Activated CD8-positive, alpha-beta memory T cell treated with anti-CD3 and anti-CD28 coated beads, Interleukin-2, amount 50 U/mL, for 24 hours (primary cell): Measurements from ENCODE around the gene IFT122.
"Not testable (repeated sequence)": the region's sequence is repeated elsewhere in the genome, so short reads cannot be mapped to it uniquely, and the experiment has no call there.

Experiments used
- DNase-seq: peaks from one replicate; pipeline ENCODE4 v3.0.0-alpha.2; 2020; ENCODE audit errors: extremely low read depth

IFT122 gene

DNA sequence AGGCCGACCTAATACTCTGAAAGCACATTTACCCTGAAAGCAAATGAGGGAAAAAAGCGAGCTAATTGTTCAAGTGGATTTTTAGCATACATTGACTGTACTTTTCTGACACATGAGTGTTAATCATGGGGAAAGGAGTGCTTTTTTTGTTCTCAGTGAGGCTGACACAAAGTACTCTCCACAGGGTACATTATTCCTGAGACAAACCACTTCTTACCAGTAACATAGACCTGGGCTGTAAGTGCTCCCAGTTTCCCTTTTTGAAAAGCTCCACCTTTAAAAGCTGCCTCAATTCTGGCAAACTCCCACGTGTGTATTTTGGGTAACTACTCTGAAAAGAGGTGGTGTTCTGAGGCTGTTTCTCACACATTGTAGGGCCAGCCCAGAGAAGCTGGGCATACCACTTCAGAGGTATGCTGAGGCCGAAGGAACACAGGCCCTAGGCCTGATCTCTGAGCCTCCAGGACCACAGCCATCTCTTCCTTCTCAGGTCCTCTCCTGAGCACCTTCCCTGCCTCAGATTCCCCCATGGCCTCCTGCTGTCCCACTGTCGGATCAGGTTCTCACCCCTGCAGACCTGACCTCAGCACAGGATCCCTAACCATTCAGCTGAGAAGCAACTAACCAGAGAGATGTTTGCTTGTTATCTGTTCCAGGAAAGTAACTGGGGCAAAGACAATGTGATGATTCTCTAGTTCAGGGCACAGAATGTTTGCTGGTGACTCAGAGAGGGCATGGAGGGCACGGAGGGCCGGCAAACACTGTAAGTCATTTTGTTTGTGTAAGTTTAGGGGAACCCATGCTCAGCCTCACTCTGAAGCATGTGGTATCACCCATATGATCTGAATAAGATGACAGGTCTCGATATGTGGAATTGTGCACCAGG is 58.8 kb downstream of the IFT122 start:
- DNase-seq, result not testable (repeated sequence)

DNA sequence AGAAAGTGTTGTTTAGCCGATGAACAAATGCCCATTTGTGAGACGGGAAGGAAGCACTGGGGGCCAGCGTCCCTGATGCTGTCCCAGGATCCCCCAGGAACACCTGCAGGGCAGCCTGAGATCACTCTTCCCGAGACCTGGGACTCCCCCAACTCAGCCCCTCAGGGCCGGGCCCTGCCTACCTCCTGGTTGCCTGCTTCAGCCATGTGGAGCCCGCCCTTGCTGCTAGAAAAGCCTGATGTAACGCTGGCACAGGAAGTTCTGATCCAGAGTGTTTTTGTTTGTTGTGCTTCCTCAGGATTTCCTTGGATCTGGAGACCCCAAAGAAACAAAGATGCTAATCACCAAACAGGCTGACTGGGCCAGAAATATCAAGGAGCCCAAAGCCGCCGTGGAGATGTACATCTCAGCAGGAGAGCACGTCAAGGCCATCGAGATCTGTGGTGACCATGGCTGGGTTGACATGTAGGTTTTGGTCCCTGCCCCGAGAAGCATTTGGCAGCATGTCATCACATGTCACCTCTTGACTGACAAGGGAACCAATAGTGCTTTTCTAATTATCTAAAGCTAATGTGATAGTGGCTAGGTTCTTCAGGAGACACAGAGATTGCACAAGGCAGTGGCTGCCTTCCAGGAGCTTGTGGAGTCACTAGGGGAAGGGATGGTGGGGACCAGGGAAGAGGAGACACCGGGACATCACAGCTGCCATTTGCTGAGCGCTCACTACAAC is 59.7 kb downstream of the IFT122 start:
- not testable (repeated sequence) for DNase-seq

DNA sequence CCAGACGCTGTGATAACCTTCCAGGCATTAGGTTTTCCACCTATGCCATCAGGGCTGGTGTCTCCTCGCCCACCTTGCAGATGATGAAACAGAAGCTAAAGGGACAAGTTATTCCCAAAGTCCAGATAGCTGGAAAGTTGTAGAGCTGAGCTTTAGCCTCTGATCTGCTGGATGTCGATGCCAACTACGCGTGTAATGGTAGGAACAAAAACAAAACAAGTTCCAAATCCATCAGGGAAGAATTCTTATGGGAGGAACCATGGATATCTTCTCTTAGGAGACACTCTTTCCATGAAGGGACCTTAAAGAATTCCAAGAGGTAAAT is 60.3 kb downstream of the IFT122 start:
- no peak for DNase-seq

DNA sequence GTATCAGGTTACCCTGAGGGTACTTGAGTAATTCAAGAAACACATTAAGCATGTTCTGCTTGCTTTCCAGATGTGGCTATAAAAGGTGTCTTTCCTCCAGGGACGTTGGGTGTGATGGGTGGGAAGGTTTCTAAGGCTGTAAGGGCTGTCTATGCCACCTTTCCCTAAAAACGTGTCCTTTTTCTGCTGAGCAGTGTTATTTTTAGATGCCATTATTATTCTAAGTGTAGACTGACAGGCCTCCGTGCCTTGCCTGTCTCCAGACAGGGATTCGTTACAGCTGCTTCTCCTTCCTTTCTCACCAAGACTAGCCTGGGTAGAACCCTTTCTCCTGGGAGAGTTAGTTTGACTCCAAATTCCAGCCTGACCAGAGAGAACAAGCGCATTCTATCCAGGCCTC is 61.6 kb downstream of the IFT122 start:
- DNase-seq, result no peak

DNA sequence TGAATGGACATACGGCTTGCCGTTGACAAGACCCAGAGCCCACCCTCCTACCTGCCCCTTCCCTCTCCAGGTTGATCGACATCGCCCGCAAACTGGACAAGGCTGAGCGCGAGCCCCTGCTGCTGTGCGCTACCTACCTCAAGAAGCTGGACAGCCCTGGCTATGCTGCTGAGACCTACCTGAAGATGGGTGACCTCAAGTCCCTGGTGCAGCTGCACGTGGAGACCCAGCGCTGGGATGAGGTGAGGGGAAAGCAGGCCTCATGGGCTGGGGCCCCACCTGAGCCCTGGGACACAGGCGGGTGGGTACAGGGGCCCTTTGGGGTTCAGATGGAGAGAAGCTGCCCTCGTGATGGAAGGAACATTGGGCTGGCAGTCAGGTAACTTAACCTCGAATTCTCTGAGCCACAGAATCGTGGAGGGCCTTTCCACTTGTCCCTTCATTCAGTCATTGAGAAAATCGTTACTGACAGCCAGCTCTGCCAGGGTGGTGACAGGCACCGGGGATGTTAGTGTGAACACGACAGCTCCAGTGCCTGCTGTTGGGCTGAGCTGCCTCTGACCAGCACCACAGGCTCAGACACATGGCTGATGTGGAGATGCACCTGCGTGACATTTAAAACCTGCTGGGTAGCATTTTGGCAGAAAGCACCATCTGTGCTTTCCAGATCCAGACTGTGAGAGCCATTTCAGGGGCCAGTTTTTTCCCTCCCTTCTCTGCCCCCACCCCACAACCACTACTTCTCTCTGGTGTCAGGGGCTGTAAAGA is 62.8 kb downstream of the IFT122 start:
- DNase-seq, result no peak

DNA sequence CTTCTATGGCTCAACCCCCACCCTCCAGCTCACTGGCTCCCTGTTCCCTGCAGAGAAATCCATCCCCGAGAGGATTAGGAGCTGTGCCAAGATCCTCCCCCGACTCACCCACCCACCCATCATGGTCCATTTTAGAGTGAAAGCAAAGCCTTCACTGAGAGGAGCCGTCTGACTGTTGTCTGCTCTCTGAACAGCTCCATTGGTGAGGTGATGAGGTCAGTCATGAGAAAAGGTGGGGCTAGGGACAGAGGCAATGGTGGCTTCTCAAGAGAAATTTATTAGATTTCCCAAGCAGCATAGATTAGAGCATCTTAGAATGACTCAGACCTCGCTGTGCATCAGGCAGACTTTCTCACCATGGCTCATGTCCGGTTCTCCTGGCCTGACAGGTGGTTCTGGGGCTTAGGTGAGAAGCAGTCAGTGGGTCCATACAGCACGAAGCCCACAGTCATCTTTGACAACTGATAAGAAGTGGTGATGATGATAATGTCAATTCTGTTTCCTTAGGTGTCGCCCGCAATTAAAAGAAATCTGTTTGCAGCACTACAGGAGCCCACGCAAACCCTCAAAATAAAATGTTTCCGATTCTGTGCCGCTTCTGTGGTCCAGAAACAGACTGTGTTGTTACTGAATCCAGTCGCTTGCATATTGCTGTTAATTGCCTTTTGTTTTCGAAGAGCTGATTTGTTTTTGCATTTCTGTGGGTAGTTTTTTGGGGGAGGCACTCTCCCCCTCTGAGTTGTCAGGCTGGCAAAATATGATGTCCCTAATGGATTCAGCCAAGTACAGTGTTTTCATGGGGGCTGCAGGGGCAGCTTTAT is 63.7 kb downstream of the IFT122 start:
- no peak for DNase-seq

DNA sequence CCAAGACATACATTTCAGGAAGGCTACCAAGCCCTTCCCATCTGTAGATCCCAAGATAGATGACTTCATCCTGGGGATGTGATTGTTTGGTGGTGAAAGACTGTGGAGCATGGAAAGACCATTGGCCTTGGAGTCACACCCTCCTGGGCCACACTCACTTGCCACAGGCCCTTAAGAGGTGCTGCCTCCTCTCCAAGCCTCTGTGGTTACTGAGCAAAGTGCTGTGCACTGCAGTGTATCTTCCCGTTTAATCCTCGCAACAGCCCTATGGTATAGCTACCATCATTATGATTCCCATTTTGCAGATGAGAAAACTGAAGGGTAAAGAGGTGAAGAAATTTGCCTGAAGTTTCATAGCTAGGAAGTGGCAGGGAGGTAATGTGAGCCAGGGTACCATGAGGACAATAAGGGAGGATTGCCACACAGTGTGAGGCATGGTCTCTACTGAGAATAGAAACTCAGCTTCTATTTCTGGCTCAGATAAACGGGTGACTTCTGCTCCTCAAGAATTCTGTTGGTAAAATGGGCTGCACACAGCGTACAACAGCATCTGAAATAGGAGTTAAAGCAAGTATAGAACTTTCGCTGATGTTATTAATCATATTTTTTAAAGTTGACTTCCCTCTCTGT is 64.6 kb downstream of the IFT122 start:
- DNase-seq, result no peak

DNA sequence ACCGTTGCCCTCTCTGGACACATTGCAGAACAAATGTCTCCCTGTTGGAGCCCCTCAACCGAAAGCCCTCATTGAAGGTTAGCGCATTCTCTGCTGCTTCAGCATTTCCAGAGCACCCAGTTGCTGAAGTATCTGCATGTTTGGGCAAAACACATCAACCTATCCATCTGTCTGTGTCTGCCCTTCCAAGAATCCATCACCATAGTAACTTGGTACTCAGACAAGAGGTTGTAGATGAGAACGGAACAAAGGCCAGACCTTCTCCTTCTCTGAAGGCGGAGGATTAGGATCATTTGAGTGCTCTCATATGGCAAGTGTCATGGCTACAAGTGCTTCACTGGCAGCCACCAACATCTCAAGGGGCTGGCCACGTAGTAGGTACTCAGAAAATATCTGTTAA is 65.3 kb downstream of the IFT122 start:
- no peak for DNase-seq

DNA sequence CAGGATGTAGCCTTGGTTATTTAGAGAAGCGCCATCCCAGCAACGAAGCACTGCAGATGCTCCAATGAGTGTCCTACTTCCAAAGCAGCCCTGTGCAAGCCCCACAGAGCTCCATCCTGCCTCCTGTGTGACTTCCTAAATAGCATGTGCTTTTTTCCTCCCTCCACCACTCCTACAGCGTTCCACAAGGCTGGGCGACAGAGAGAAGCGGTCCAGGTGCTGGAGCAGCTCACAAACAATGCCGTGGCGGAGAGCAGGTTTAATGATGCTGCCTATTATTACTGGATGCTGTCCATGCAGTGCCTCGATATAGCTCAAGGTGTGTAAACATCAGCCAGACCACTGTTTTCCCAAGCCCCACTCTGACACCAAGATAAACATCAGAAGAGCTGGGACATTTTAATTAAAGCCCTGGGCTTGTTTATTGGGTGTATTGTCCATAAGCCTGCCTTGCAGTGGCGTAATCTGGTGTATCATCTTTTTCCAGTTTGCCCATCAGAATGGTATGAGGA is 66.3 kb downstream of the IFT122 start:
- no peak for DNase-seq

DNA sequence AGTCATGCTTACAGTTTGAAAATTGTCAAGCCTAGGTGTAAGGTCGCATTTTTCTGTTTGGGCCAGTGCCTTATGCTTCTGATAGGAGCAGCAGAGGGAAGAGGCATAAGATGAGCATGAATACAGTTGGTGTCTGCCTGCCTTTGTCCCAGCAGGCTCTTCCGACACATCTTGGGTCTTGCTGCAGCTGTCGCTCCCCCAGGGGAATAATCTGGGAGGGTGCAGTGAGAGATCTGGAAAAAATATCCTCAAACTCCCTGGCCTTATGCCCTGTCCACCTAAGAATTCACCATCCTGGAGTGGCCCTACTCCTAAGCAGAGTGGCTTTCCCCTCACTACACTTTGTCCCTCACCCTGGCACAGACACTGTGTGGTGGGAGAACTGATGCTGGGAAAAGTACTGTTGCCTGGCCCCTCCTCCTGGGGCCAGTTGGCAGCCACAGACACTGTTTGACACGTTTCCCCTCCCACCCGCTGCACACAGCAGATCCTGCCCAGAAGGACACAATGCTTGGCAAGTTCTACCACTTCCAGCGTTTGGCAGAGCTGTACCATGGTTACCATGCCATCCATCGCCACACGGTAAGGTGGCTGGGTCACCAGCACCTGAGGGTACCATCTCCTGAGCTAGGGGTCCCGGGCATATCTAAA is 67.3 kb downstream of the IFT122 start:
- no peak for DNase-seq

DNA sequence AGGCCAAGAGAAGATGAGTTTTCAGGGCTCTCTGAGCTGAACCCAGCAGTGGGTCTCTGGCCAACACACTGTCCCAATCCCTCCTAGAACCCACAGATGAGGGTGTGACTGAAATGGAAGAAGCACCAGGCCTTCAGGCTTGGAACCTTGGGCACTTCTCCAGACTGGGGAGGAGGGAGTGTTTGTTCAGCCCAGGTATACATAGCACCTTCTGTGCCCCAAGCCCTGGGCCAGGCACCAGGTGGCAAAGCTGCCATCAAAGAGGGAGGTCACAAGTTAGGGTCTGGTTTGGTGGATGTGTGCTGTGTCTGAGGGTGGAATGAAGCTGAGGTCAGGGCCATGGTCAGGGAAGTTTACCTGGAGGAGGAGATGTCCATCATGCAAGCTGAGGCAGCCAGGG is 72.6 kb downstream of the IFT122 start:
- no peak for DNase-seq

DNA sequence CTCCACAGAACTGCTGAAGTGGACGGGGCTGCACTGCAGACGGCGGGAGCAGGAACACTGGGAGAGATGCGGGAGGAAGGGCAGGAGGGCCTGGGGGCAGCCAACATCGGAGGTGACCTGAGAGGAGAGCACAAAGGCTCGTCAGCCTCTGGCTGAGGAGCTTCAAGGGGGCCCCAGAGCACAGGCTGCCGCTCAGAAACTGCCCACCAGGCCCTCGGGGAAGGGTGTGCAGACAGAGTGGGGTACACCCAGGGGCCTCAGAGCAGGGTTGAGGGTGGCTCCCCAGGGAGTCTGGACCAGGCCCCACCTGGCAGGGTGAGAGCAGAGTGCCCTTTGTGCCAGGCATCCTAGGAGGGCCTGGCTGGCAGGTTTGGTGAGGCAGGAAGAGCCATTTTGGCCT is 73.7 kb downstream of the IFT122 start:
- DNase-seq, result no peak

DNA sequence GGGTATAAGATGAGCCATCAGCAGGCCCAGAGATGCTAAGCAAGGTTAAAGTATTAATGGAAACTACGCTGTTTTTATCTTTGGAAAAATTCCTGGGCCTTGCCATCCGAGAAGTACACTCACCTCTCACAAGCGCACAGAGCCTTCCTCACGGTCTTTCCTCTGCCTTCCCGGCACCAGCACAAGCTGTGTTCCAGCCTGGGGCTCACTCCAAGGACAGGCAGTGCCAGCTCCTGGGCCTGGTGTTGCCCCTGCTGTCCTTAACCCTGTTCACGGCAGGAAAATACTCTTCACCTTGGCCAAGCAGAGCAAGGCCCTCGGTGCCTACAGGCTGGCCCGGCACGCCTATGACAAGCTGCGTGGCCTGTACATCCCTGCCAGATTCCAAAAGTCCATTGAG is 74.1 kb downstream of the IFT122 start:
- no peak for DNase-seq

DNA sequence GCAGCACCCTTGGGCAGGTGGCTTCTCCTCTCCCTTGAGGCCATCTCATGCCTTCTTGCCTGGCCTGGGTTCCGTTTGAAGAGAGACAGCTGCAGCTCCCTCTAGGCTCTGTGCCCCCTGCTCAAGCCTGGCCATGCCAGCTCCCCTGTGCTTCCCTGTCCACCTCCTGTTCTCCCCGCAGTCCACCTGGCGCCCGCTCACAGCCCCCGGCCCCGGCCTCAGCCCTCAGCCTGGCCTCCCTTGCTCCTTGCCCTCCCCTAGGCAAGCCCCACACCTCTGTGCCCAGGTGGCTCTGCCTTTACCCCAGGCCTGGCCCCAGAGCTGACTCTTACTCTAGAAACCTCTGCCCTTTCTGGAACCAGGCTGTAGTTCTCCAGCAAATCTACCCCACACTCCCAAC is 74.5 kb downstream of the IFT122 start:
- DNase-seq, result no peak

DNA sequence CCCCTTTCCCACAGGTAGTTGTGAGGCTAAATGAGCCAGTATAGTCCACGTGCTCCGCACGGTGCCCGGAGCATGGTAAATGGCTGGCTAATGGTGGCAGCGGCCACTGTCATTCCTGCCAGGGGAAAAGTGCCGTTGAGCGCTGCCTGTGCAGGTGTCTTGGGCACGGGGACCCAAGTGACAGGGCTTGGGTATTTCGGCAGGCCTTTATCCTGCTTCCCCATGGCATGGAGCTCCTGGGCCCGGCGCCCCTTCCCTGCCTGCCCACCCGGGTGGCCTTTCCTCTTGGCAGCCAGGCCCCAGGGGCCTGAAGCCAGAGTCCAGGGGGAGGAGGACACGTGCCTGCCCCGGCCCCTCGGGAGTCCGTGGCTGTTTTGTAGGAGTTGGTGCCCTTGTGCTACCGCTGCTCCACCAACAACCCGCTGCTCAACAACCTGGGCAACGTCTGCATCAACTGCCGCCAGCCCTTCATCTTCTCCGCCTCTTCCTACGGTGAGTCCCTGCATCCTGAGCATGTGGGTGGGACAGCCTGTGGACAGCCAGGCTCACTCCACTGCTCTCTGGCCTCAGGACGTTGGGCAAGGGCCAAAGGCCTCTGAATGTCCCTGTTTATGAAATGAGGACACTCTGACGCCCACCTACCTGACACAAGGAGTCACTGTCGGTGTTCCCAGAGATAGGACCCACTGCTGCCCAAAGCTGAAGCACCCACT is 75.2 kb downstream of the IFT122 start:
- DNase-seq, result not testable (repeated sequence)

DNA sequence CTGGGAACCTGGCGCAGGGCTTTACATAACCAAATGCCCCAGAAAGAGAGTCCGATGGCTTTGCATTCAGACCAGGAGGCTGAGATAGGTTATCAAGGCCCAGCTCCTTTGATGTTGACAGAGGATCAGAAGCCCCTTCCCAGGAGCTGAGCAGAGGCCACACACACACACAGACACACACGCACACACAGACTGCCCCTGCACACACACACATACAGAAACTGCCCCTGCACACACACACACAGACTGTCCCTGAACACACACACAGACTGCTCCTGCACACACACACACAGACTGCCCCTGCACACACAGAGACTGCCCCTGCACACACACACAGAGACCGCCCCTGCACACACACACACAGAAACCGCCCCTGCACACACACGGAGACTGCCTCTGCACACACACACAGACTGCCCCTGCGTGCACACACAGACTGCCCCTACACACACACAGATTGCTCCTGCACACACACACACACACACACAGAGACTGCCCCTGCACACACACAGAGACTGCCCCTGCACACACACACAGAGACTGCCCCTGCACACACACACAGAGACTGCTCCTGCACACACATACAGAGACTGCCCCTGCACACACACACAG is 75.9 kb downstream of the IFT122 start:
- not testable (repeated sequence) for DNase-seq

DNA sequence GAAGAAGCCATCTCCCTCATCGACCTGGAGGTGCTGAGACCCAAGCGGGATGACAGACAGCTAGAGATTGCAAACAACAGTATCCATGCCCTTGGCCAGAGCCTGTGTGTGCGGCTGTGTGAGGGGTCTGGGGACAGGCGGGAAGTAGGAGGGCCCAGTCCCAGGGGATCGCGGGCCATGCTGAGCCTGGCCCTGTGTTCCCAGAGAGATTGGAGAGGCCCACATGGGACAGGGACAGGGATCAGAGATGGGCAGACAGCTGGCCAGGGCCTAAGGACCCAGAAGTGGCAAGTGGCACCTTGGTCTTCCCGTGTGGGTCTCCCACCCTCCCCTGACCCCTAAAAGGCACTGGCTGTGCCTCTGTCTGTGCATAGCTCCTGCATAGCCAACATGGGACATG is 77.5 kb downstream of the IFT122 start:
- no peak for DNase-seq

DNA sequence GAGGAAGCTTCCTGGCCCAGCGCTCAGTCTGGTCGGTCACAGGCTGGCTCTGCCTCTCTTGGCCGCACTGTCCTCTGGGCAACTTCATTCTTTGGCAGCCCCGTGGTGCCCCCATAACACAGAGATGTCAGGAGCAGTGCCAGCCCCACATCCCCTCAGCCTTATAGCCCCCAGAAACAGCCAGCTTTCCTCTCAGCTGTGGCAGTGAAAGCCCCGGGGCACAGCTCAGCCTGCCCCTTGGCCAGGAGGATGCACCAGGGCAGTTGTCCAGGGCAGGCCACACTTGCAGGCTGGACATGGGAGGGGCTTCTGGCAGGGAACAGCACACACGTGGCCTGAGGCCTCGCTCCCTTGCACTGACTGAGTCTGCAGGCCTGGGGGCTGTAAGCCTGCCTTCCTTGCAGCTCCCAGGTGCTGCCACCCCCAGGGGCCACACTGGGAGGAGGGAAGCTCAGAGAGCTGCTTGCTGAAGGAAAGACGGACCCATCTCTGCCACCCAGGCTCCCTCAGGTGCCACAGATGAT is 78.1 kb downstream of the IFT122 start:
- DNase-seq, result no peak

DNA sequence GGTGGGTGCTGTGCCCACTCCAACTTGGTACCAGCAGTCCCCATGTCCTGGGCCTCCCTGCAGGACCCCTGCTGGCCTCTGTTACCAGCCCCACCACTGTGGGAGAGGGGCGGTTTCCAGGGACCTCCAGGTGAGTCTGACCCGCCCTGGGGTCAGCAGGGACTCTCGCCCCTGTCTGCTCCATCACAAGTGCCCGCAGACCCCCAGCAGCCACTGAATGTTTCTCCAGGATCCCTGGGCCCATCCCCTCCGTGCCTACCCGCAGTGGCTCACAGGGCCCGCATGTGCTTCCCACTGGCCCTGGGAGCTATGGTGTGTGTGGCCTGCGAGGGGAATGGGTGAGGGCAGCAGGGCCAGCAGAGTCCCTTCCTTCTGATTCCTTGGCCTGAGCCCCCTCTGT is 78.6 kb downstream of the IFT122 start:
- no peak for DNase-seq
